HG03520 (cell line): ENCODE data around the gene FBXO39.
"Not testable (repeated sequence)": the region's sequence is repeated elsewhere in the genome, so short reads cannot be mapped to it uniquely, and the experiment has no call there.

ENCODE experiments used
- ATAC-seq: cut with Tn5 transposase; IDR thresholded peaks from one replicate; pipeline ENCODE4 v1.9.1; 2021; ENCODE audit warnings: mild to moderate bottlenecking, moderate library complexity; ENCODE audit not compliant: unreplicated experiment

The FBXO39 gene

GRCh38 chr17:6787081-6787693, 11.2 kb downstream of the FBXO39 start:
- no peak for ATAC-seq

DNA sequence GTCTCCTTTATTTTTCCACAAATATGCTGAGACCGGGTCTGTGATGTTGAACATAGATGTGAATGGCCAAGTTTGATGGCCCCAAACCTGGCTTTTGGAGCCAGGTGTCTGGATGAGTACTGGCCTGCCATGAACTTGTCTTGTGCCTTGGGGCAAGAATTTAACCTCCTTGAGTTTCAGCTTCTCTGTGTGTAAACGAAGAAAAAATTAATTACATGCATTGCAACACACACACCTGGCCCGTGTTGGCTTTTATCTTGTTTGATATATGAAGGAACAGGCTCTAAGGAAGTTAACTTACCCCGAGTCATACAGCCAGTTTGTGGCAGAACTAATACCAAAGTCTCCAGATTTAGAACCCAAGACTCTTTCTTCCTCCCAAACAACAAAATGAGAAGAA, 13.1 kb downstream of the FBXO39 start:
- ATAC-seq, result no peak

GRCh38 chr17:6793748-6794493, 17.9 kb downstream of the FBXO39 start:
- no peak for ATAC-seq

DNA sequence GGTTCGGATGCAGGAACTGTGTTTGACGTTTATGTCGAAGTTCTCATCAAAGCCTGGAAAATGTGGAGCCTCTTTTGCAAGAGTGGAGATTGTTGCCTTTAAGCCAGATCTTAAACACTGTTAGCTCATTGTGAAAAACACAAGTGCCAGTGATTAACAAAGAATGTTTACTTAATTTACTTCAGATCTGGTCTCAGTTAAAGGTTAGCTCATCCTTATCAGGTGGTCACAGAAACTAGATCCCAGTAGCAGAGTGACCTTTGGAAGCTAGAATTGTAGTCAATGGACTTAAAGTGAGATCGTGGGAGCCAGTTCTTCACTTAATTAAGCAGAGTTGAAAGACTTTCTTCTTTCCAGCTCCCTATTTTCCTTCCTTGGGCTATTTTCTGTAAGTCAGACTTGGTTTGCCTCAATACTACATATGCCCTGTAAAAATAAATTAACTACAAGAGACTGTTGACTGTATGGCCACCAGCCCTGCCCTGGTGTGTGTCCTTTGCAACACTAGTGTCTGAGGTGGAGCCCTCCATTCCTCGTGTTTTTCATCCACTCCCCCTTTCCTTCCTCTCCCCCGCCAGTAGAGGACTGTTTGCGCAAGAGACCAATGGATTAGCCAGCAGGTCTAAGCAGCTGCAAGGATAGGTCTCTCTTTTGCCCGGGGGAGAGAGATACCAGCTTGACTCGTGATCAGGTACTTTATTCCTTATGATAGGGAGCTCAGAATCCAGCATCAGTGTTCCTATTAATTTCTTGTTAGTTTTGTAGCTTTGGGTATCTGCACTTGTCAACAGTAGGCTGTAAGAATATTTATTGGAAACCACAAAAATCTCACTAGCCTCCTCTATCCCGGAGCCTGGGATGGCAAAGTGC, 20.2 kb downstream of the FBXO39 start:
- no peak for ATAC-seq

GRCh38 chr17:6796887-6797490, 21.0 kb downstream of the FBXO39 start:
- no peak for ATAC-seq

- no peak for ATAC-seq
These were observed 21.8 kb downstream of the FBXO39 start for GRCh38 chr17:6797718-6798351.

GRCh38 chr17:6799738-6800137, 23.7 kb downstream of the FBXO39 start:
- ATAC-seq, result no peak

DNA sequence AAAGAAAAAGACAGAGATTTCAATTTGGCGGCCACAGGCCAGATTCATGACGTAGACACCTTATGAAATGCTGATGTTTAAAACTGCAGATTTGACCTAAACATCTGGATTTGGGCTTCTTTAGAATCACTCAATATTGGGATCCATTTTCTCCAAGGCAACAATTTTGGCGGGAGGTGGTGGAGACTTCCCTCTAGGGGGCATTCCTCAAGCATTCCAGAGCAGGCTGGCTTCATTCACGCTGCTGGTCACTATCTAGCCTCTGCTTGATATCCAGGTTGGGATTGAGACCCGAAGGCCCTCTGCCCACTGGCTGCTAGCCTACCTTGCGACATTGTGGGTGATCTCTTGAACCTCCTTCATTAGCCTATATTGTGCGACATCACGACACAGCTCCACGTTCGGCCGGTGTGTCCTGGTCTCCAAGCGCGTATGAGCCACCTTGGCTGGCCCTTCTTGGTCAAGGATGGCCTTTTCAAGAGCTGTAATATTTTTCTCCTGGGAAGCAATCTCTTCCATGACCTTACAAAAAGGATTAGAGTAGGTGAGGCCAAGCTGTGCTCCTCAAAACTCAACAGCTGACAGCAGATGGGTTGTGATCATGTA, 24.5 kb downstream of the FBXO39 start:
- ATAC-seq, result no peak

GRCh38 chr17:6811510-6811909, 35.5 kb downstream of the FBXO39 start:
- ATAC-seq, result no peak

- no peak for ATAC-seq
These were observed 36.3 kb downstream of the FBXO39 start for GRCh38 chr17:6812295-6812694.

GRCh38 chr17:6815775-6816174, 39.8 kb downstream of the FBXO39 start:
- no peak for ATAC-seq

GRCh38 chr17:6816368-6816767, 40.4 kb downstream of the FBXO39 start:
- not testable (repeated sequence) for ATAC-seq

DNA sequence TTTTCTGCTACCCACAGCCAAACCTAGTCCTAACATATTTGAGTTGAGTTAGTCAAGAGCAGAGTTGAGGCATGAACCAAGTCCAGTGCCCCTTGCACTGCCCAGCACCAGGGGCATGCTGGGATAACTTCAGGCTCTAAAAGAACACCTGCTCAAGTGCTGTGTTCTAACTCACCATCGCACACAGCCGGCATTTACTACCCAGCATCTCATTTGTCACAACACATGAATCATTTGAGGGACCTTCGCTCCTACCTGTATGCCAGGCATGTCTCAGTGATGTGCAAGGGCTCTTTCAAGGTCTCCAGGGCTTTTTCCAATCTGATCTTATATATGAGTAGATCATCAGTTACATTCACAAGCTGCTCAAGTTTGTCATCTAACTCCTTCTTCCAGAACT, 42.9 kb downstream of the FBXO39 start:
- no peak for ATAC-seq

DNA sequence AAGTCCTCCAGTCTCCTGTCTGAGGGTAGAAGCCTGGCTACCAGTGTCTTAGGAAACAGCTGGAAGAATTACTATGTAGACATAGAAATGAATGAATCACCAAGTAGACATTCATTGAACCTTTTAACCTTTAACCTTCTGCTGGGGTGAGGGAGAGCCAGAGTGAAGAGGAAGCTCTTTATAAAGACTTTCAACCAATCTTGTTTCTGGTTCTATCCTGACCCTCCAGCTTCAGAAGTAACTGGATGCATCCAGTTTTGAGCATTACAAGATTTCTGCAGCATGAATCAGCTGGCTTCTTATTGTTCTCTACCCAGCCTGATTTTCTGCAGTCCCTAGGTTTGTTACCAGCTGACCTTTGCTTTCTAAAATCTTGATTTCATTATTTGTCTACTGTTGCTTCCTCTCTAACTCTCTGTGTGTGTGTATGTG, 47.0 kb downstream of the FBXO39 start:
- no peak for ATAC-seq

DNA sequence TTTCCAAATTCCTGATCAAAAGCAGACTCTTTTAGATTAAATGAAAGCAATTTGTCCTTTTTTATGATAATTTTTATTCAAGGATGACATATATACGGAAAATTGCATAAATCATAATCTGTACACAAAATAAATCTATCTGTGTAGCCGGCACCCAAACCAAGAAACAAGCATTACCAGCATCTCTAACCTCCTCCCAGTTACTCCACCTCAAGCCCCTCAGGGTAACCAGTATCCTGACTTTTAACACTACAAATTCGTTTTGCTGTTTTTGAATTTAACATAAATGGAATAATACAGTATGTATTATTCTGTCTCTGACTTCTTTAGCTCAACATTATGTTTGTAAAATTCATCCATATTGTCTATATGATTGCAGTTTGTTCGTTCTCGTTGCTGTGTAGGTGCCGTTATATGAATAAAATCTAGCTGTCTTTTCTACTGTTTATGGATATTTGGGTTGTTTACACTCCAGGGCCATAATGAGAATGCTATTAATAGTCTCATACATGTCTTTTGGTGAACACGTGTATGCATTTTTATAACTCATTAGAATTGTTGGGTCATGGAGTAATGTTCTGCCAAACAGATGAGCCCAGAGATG, 54.5 kb downstream of the FBXO39 start:
- ATAC-seq, result no peak

- ATAC-seq, result peak; percentile 58
These were observed 55.7 kb downstream of the FBXO39 start, which contains the start of gene TEKT1 for GRCh38 chr17:6831661-6832263. Gene TEKT1 (minus strand): TSS chr17:6831729. CDS start chr17:6830376, 1,353 bp downstream.
